GM19043 (cell line): ENCODE data around the gene PVALEF.

Experiments used
- ATAC-seq: cut with Tn5 transposase; IDR thresholded peaks from one replicate; pipeline ENCODE4 v1.9.1; 2021; ENCODE audit warnings: low read depth; ENCODE audit not compliant: unreplicated experiment

Gene PVALEF

GRCh38 chr17:81160747-81161453 lies 4.4 kb upstream of the PVALEF start:
- ATAC-seq: no peak

- no peak for ATAC-seq
Measured at GRCh38 chr17:81161536-81161935, 3.8 kb upstream of the PVALEF start.

DNA sequence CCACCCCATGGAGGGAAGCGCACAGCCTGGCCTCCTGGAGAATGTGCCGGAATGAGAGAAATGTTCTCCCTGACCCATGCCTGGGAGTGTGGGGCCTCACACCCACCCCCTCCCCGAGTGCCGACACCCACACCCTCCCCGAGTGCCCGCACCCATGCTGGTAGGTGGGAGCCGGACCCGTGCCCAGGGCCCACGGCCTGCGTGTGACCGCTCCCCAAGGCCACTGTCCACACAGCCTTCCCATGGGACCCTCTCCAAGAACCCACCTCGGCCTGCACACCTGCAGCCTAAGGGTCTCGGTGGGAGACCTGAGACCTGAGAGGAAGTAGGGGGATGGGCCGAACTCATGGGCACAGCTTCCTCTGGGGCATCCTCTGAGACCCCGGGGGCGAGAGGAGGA lies 3.3 kb upstream of the PVALEF start:
- no peak for ATAC-seq

DNA sequence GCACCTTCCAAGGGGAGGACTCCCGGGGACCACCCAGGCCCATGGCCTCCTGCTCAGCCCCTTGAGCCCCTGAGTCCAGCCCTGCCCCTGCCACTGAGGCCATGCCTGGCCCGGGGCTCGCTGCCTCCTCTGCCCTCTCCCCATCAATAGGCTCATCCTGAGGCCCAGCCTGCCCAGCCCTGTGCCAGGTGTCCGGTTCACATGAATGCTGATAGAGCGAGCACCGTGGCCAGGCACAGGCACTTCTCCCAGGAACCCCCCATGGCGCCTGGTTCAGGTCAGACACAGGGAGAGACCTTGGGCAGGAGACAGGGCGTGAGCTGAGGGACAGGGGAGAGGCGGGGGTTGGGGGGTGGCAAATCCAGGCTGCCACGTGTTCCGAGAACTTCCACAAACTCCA lies 2.8 kb upstream of the PVALEF start:
- ATAC-seq: no peak

DNA sequence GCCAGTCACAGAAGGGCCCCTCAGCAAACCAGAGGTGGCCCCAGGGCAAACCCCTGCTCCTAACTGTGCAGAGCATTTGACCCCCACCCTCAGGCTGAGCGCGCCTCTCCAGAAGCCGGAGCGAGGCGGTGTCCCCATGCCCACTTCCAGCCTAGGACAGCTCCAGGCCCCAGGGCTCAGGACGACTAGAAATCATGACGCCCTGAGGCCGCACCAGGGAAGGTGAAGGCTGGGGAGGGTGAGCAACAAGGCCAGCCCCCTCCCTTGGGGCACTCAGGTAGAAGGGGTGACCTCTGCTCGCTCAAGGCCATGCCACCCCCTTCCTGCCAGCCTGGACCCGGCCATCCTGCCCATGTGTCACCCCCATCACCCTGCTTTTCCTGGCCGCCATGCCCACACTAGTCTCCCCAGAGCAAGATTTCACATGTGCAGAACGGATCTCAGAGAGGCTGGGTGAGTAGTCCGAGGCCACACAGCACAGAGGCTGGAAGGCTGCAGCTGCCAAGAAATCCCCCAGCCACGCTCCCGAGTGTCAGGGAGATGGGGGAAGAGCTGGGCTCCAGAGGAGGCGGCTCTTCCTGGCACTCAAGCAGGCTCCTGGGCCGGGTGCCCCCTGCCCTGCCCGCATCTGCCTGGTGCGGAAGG lies 2.1 kb upstream of the PVALEF start:
- no peak for ATAC-seq

- ATAC-seq: no peak
Measured at GRCh38 chr17:81163703-81164370, 1.5 kb upstream of the PVALEF start.

GRCh38 chr17:81164371-81165245 lies 699 bp upstream of the PVALEF start:
- ATAC-seq: no peak

DNA sequence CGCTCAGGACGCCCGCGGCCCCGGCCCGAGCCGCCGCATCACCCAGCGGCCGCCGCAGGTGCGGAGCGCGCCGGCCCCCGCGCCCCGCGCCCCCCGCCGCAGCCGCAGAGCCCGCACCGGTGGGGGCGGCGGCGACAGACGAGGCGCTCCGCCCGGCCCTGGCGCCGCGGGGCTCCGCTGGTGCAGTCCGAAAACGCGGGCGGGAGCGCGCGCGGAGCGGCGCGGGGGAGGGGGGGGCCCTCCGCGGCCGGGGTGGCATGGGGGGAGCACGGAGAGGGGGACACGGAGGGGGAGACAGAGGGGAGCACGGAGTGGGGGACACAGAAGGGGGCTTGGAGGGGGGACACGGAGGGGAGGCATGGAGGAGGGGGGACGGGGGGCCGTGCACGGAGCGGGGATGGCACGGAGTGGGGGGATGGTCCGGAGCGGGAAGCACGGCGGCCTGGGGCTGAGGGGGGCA lies 756 bp downstream of the PVALEF start, which contains the start of gene AATK:
TSS of gene AATK (minus strand) at position 189 of the 460 bp plus-strand sequence. CDS start 229 bp downstream, outside the sequence.
- no peak for ATAC-seq

DNA sequence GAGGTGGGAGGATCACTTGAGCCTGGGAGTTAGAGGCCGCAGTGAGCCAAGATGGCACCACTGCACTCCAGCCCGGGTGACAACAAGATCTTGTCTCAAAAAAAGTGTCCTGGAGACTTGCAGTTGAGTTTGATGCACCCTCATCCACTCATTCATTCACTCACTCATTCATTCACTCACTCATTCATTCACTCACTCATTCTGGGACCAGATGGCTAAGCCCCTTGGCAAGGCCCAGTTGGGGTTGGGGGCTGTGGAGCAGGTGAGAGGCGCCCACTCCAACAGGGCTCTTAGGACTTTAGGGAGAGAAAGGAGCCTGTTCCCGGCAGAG lies 1.9 kb downstream of the PVALEF start:
- ATAC-seq: no peak

DNA sequence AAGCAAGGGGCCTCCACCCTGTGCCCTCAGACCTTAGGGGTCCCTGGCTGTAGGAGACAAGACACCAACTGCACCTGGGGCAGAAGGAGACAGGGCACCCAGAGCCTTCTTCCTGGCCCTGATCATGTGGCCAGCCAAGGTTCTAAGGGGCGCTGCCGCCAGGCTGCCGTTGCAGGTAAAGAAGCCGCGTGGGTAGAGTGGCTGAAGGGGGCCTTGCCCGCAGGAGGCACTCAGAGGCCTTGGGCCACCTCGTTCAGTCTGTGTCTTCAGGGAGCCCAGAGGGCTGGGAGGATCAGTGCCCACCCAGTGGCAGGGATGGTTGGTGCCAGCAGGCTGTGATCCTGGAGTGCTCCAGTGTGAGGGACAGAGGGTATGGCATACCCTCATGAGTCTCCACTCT lies 2.3 kb downstream of the PVALEF start:
- no peak for ATAC-seq

DNA sequence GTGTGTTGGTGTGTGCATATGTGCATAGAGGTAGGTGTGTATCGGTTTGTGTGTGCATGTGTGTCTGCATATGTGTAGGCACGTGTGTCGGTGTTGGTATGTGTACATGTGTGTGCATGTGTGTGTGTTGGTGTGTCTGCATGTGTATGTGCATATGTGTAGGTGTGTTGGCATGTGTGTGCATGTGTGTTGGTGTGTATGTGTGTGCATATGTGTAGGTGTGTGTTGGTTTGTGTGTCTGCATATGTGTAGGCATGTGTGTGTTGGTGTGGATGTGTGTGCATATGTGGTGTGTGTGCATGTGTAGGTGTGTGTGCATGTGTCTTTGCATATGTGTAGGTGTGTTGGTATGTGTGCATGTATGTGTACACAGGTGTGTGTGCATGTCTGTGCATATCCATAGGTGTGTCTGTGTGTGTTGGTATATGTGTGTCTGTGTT lies 4.6 kb downstream of the PVALEF start:
- ATAC-seq: no peak

DNA sequence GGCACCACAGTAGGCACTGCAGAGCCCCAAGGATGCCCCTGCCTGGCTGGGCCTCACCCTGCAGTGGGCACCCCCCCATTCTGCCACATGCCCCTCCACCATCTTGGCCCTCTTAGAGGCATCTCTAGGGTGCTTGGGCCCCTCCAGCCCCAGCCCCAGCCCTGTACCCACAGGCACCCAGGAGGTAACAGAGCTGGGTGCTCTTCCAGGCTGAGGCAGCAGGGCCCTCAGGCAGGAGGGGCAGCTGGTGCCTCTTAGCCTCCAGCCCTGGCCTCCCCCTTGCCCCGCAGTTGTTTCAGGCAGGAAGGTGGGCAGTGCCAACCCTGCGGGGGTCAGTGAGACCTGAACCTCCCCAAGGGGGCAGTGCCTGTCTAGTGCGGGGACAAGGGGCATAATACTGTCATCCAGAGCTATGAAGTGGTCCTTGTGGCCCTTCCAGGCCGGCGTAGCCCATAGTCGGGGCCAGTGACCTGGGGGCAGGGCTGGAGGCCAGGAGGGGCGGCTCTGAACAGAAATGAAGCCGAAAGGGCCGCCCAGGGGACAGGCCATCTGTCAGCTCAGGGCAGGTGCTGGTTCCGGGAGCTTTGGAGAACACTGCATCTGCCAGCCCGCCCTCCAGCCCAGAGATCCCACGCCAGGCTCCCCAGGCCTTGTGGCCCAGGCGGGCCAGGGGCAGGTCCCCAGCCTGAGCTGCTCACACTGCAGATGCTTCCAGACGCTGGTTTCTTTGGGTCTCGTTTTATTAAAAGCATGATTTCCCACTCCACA lies 5.6 kb downstream of the PVALEF start:
- ATAC-seq: no peak

DNA sequence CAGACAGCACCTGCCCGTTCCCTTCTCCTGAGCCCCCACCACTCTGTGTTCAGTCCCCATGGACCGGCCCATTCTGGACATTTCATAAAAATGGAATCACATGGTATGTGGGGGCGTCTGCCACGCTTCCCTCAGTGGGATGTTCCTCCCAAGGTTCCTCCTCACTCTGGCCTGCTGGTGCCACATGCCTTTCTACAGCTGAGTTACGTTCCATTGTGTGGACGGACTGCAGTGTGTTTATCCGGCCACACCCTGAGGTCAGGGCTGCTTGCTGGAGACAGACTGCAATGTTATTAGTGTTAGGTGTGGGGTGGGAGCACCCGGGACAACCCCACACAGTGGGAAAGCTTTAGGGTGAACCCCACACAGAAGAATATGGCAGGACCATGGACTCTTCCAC lies 6.6 kb downstream of the PVALEF start:
- ATAC-seq: no peak

DNA sequence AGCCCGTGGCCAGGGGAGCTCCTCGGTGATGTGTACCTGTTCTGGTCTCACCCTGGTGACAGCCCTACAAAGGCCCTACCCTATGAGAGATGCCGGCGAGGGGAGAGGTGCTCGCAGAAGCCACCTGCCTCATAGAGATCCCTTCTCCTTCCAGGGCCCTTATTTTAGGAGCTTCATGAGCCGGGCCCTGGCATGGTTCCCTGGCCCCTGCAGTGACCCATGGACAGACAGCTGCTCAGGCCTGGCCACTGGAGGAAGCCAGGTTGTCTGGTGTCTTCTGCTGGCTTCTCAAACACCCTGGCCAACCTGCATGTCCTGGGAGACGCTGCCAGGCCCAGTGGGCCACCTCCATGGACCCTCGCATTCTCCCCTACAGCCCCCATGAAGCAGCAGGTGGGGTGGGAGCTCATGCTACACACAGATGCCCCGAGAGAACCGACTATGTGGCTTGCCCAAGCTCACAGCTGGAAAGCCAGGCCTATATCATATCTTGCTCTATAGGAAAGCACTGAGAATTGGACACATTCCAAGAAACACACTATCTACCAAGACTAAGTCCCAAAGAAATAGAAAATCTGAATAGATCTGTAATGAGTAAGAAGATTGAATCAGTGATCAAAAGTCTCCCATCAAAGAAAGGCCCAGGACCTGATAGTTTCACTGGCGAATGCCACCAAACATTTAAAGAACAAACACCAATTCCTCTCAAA lies 7.9 kb downstream of the PVALEF start:
- ATAC-seq: no peak

DNA sequence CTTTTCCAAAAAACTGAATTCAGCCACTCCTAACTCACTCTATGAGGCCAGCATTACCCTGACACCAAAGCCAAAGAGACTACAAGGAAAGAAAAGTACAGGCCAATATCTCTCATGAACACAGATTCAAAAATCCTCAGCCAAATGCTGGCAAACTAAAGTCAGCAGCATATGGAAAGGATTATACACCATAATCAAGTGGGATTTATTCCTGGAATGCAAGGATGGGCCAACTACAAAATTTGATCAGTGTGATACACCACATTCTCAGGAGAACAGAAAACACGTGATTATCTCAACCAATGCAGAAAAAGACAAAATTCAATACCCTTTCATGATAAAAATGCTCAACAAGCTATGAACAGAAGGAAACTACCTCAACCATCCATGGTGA lies 8.5 kb downstream of the PVALEF start:
- ATAC-seq: no peak

GRCh38 chr17:81176666-81177065 lies 11.4 kb downstream of the PVALEF start:
- no peak for ATAC-seq

- ATAC-seq: no peak
Measured at GRCh38 chr17:81178136-81179091, 13.1 kb downstream of the PVALEF start.

DNA sequence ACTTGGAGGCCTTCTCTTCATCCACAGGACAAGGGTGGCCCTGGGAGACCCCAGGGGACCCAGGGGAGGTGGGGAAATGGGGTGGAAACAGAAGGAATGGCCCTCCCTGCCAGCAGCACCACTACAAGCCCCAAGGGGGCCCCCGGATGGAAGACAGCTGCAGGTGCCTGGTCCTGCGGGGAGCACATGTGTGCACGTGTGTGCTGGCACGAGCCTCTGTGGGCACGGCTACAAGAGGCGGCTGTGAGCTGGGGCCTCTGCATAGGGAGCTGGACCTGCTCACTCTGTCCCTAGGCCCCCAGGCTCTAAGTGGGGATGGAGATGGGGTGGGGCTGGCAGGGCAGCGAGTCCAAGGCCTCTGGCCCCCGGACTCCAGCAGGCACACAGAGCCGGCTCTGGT lies 13.9 kb downstream of the PVALEF start:
- no peak for ATAC-seq
